Lower leg skin (tissue), 3 donors: ENCODE data around the gene TENT4B.

Experiments used
- CTCF ChIP-seq, 3 donors: fragments of 450-650 bp; IDR thresholded peaks; one replicate each; pipeline ENCODE4 v1.5.1; 2016; ENCODE audit warnings: antibody characterized with exemption in 3 of 3, mild to moderate bottlenecking in 3 of 3, moderate library complexity in 2 of 3
- POLR2A ChIP-seq, 2 donors: fragments of 450-650 bp; IDR thresholded peaks; one replicate each; pipeline ENCODE4 v1.6.1; 2016 to 2017; ENCODE audit warnings: antibody characterized with exemption in 2 of 2, mild to moderate bottlenecking in 1 of 2, moderate library complexity in 1 of 2

- TF ChIP-seq CTCF (IDR thresholded peaks at IDR 0.05) (no peak), POLR2A (IDR thresholded peaks at IDR 0.05) (no peak)
Measured at GRCh38 chr16:50238868-50239301, 85.8 kb downstream of the TENT4B start.
